Upper lobe of left lung (tissue), 6 donors: Measurements from ENCODE around the gene FRMPD4. TPM values are rescaled to one million over a fixed set of nuclear protein-coding genes. Genes with fewer than 3 reads are reported as not detected.

Experiments used
- ATAC-seq, 2 donors: fragments of 200-7000 bp; cut with Tn5 transposase; one replicate each; pipeline ENCODE4 v1.9.1; 2022; ENCODE audit warnings: mild to moderate bottlenecking in 2 of 2, moderate library complexity in 2 of 2; ENCODE audit not compliant: low FRiP score in 2 of 2
- DNase-seq, 2 donors: peaks; one replicate each; pipeline ENCODE4 v3.0.0-alpha.2; 2019 to 2020
- H3K27ac ChIP-seq, 4 donors: fragments of 200-600 bp; sonication (generic); one replicate each; pipeline ENCODE4 v1.5.1; 2016 to 2019
- H3K27me3 ChIP-seq, 4 donors: fragments of 200-600 bp; sonication (generic); one replicate each; pipeline ENCODE4 v1.5.1; 2017 to 2019
- H3K36me3 ChIP-seq, 4 donors: fragments of 200-600 bp; sonication (generic); one replicate each; pipeline ENCODE4 v1.5.1; 2016 to 2019
- H3K4me1 ChIP-seq, 4 donors: fragments of 200-600 bp; sonication (generic); one replicate each; pipeline ENCODE4 v1.5.1; 2018 to 2019
- H3K4me3 ChIP-seq, 4 donors: fragments of 200-600 bp; sonication (generic); one replicate each; pipeline ENCODE4 v1.5.1; 2017 to 2019; ENCODE audit warnings: mild to moderate bottlenecking in 2 of 4, moderate library complexity in 1 of 4
- H3K9me3 ChIP-seq, 4 donors: fragments of 200-600 bp; sonication (generic); one replicate each; pipeline ENCODE4 v1.5.1; 2018 to 2019
- CTCF ChIP-seq, 6 experiments: fragments of 450-650 bp in 4 of 6; fragments of 200-600 bp in 2 of 6; sonication (generic) in 2 of 6; IDR thresholded peaks; one replicate each; pipeline ENCODE4 v1.5.1; 2016 to 2019; ENCODE audit warnings: antibody characterized with exemption in 6 of 6
- EP300 ChIP-seq, 4 donors: sonication (generic); formaldehyde crosslinking; IDR thresholded peaks; one replicate each; pipeline ENCODE4 v1.5.1; 2017; ENCODE audit warnings: antibody characterized with exemption in 4 of 4, control low read depth in 2 of 4
- POLR2A ChIP-seq, 4 donors: fragments of 450-650 bp; IDR thresholded peaks; one replicate each; pipeline ENCODE4 v1.5.1; 2016 to 2017; ENCODE audit warnings: antibody characterized with exemption in 4 of 4, mild to moderate bottlenecking in 2 of 4
- POLR2AphosphoS5 ChIP-seq, 2 donors: sonication (generic); formaldehyde crosslinking; IDR thresholded peaks; one replicate each; pipeline ENCODE4 v1.5.1; 2017; ENCODE audit warnings: antibody characterized with exemption in 2 of 2
- WGBS, 2 donors: methylation state at CpG; one replicate each; pipeline ENCODE4 v1.1.5; 2017 to 2018; 5-methylcytosine and 5-hydroxymethylcytosine counted together
- total RNA-seq, 6 donors: library from RNA; depleted of rRNA in 4 of 6; stranded (reverse); fragments of >200 nt in 4 of 6; gene quantifications; one replicate each; pipeline versions ENCODE4 v1.1.0 to v1.2.1, GENCODE V29; 2016 to 2021
- donor health status: DM: no; HTN: no; CAD: no; lungs with moderate emphysema.
- donor health status: DM: no; HTN: yes; CAD: no; lungs with severe emphysema.

Gene FRMPD4
- total RNA-seq, 6 donors from 2014 or later = 0.03 to 0.15 (median 0.10) TPM; not detected in 2

GRCh38 chrX:12319003-12319519, 180.8 kb downstream of the FRMPD4 start:
- no peak overlapping the region for H3K27ac ChIP-seq
- no peaks in the 10 kb centered on the region for H3K4me1 ChIP-seq
- 55 to 56% methylated on average over 5 of the region's 5 CpGs for WGBS, 2 donors
- H3K9me3 ChIP-seq = no peaks in the 10 kb centered on the region
- ATAC-seq = no peak
- no peak overlapping the region for H3K4me3 ChIP-seq
- H3K36me3 ChIP-seq = no peaks in the 10 kb centered on the region
- TF ChIP-seq CTCF (IDR thresholded peaks at IDR 0.05) (no peak), POLR2A (IDR thresholded peaks at IDR 0.05) (no peak), EP300 (IDR thresholded peaks at IDR 0.05) (no peak), POLR2AphosphoS5 (IDR thresholded peaks at IDR 0.05) (no peak)
- no peaks in the 10 kb centered on the region for H3K27me3 ChIP-seq
- DNase-seq = no peak

GRCh38 chrX:12319992-12320391, 181.7 kb downstream of the FRMPD4 start:
- Histone ChIP-seq H3K27me3 (no peaks in the 10 kb centered on the region), H3K27ac (no peak overlapping the region), H3K36me3 (no peaks in the 10 kb centered on the region), H3K4me1 (no peaks in the 10 kb centered on the region), H3K4me3 (no peak overlapping the region), H3K9me3 (no peaks in the 10 kb centered on the region)
- DNase-seq (no peak), ATAC-seq (no peak)
- TF ChIP-seq POLR2A (IDR thresholded peaks at IDR 0.05) (no peak), CTCF (IDR thresholded peaks at IDR 0.05) (no peak), POLR2AphosphoS5 (IDR thresholded peaks at IDR 0.05) (no peak), EP300 (IDR thresholded peaks at IDR 0.05) (no peak)
- 56 to 65% methylated on average over 2 of the region's 2 CpGs for WGBS, 2 donors

DNA sequence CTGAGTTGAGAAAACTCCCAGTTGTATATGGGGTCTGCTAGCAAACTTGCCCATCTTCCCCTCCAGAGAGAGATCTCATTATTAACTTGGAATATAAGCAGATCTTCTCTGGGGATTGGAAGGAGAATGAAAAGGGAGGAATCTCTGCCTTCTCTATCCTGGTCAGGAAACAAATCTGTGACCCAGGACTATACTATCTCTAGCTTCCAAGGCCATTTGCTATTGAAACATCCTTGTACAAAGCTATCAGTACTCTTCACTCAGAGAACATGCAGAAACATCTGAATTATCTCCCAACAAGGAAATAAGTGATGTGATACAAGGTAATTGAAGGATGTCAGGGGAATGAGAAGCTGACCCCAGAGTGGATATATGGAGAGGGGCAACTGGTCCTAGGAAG, 183.8 kb downstream of the FRMPD4 start:
- Histone ChIP-seq H3K27ac (no peak overlapping the region), H3K4me3 (no peak overlapping the region), H3K36me3 (no peaks in the 10 kb centered on the region), H3K9me3 (no peaks in the 10 kb centered on the region), H3K27me3 (no peaks in the 10 kb centered on the region), H3K4me1 (no peaks in the 10 kb centered on the region)
- no peak for DNase-seq
- TF ChIP-seq CTCF (IDR thresholded peaks at IDR 0.05) = no peak
- TF ChIP-seq POLR2AphosphoS5 (IDR thresholded peaks at IDR 0.05) = no peak
- no peak for TF ChIP-seq EP300 (IDR thresholded peaks at IDR 0.05)
- no peak for TF ChIP-seq POLR2A (IDR thresholded peaks at IDR 0.05)
- no peak for ATAC-seq

- Histone ChIP-seq H3K9me3 (no peaks in the 10 kb centered on the region), H3K4me1 (no peaks in the 10 kb centered on the region), H3K4me3 (no peak overlapping the region), H3K27me3 (no peaks in the 10 kb centered on the region), H3K27ac (no peak overlapping the region), H3K36me3 (no peaks in the 10 kb centered on the region)
- WGBS, 2 donors = 57 to 76% methylated on average over 2 of the region's 2 CpGs
- ATAC-seq (no peak), DNase-seq (no peak)
- TF ChIP-seq EP300 (IDR thresholded peaks at IDR 0.05) (no peak), POLR2A (IDR thresholded peaks at IDR 0.05) (no peak), POLR2AphosphoS5 (IDR thresholded peaks at IDR 0.05) (no peak), CTCF (IDR thresholded peaks at IDR 0.05) (no peak)
Measured at GRCh38 chrX:12325171-12325570, 186.9 kb downstream of the FRMPD4 start.

DNA sequence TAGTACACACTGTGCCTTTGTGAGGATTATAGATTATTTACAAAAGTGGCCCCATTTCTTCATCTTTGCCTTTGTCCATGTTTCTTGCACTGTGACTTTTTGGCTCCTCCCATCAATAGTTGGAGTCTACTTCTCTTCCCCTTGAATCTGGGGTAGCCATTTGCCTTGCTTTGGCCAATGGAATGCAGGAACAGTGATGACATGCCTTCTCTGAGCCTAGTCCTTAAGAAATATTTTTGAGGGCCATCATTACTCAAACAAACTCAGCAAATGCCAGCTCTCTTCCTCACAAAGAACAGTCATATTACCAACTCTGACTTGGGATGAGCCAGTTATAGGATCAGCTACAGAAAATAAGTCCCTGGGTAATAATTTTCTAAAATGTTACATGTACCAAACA, 189.6 kb downstream of the FRMPD4 start:
- Histone ChIP-seq H3K4me3 (no peak overlapping the region), H3K27ac (no peak overlapping the region), H3K9me3 (no peaks in the 10 kb centered on the region), H3K27me3 (no peaks in the 10 kb centered on the region), H3K4me1 (no peaks in the 10 kb centered on the region), H3K36me3 (no peaks in the 10 kb centered on the region)
- ATAC-seq (no peak), DNase-seq (no peak)
- TF ChIP-seq POLR2AphosphoS5 (IDR thresholded peaks at IDR 0.05) = no peak
- TF ChIP-seq CTCF (IDR thresholded peaks at IDR 0.05) = no peak
- TF ChIP-seq EP300 (IDR thresholded peaks at IDR 0.05) = no peak
- TF ChIP-seq POLR2A (IDR thresholded peaks at IDR 0.05) = no peak
